ENCODE measurements around the gene MPND.

The MPND gene

GRCh38 chr19:4342615-4343369 is 570 bp upstream of the MPND start (continued):
- TF ChIP-seq ZNF560 (tag by site-specific recombination; IDR thresholded peaks at IDR 0.05; ENCODE audit: borderline replicate concordance) (no peak), ZFP3 (tag by site-specific recombination; IDR thresholded peaks at IDR 0.05; ENCODE audit: low read depth) (0 out of 2 replicates have a peak, but pooled peaks have one; percentile 15), SP3 (tag by site-specific recombination; IDR thresholded peaks at IDR 0.05) (peak; percentile 81), ZNF654 (tag by site-specific recombination; IDR thresholded peaks at IDR 0.05; ENCODE audit: low read depth) (no peak), OVOL3 (tag by site-specific recombination; IDR thresholded peaks at IDR 0.05) (0 out of 2 replicates have a peak, but pooled peaks have one; percentile 18), HIC1 (tag by site-specific recombination; IDR thresholded peaks at IDR 0.05) (no peak), REST (tag by site-specific recombination; IDR thresholded peaks at IDR 0.05) (no peak; the same call in 1 of the 2 replicates), CTCF (tag by site-specific recombination; IDR thresholded peaks at IDR 0.05) (peak; percentile 75), ZNF580 (tag by site-specific recombination; IDR thresholded peaks at IDR 0.05) (no peak; the same call in 1 of the 2 replicates), WT1 (tag by site-specific recombination; IDR thresholded peaks at IDR 0.05) (no peak), ATF2 (tag by site-specific recombination; IDR thresholded peaks at IDR 0.05; ENCODE audit: low read depth) (no peak), ZNF239 (tag by site-specific recombination; IDR thresholded peaks at IDR 0.05) (no peak), ZNF24 (tag by site-specific recombination; IDR thresholded peaks at IDR 0.05) (no peak), ZNF510 (tag by site-specific recombination; IDR thresholded peaks at IDR 0.05; ENCODE audit: insufficient replicate concordance) (no peak), ZNF146 (tag by site-specific recombination; IDR thresholded peaks at IDR 0.05) (no peak), SALL2 (tag by site-specific recombination; IDR thresholded peaks at IDR 0.05; ENCODE audit: borderline replicate concordance) (no peak), ZNF394 (tag by site-specific recombination; IDR thresholded peaks at IDR 0.05; ENCODE audit: borderline replicate concordance) (peak; percentile 30; the same call in 1 of the 2 replicates), ZNF843 (tag by site-specific recombination; IDR thresholded peaks at IDR 0.05) (peak; percentile 65; the same call in 1 of the 2 replicates), ZNF335 (tag by site-specific recombination; conservative IDR thresholded peaks at IDR 0.05) (peak; percentile 91), BCL6B (tag by site-specific recombination; IDR thresholded peaks at IDR 0.05) (peak; percentile 55), REPIN1 (tag by site-specific recombination; IDR thresholded peaks at IDR 0.05; ENCODE audit: low read depth) (0 out of 2 replicates have a peak, but pooled peaks have one; percentile 52), ZNF785 (tag by site-specific recombination; IDR thresholded peaks at IDR 0.05) (peak; percentile 72; the same call in 1 of the 2 replicates), ZNF354C (tag by site-specific recombination; IDR thresholded peaks at IDR 0.05; ENCODE audit: borderline replicate concordance, low read depth) (no peak), ZNF2 (tag by site-specific recombination; IDR thresholded peaks at IDR 0.05) (peak; percentile 71; the same call in 1 of the 2 replicates), ZNF112 (tag by site-specific recombination; IDR thresholded peaks at IDR 0.05) (no peak)

All from HEK293 (cell line).